A549 treated with Hydrocortisone at 1 μM for 4 hours (cell line): ENCODE data around the gene YES1. TPM values are rescaled to one million over a fixed set of nuclear protein-coding genes. Genes with fewer than 3 reads are reported as not detected.

Experiments
- total RNA-seq: library from RNA; stranded (reverse); fragments of 200-300 nt; extraction: Qiagen RNA extraction; gene quantifications from 5 replicates; pipeline ENCODE4 v1.2.3, GENCODE V29; 2022

The YES1 gene
- 16.6 to 32.6 TPM (median 21.2 TPM) in 5 replicates for total RNA-seq

GRCh38 chr18:811892-812375 is at the start of gene YES1:
Gene YES1, minus strand, starts transcription at chr18:812242. Its CDS starts 55,415 bp downstream, at chr18:756827.

GRCh38 chr18:712401-713134 is 99.5 kb downstream of the YES1 start, which contains the start of gene ENOSF1:
Gene ENOSF1, minus strand, starts transcription at chr18:712630. Its CDS starts 43 bp downstream, at chr18:712587.

Other genes starting within 250 kb of the YES1 start
- not detected in 5 replicates for gene CETN1, start 231.9 kb downstream of the YES1 start, total RNA-seq
- 0.40 TPM in 1 of 5 replicates, not detected in the others for gene CLUL1, start 215.3 kb downstream of the YES1 start, total RNA-seq
- 168 to 180 TPM (median 169 TPM) in 5 replicates for gene TYMS, start 154.6 kb downstream of the YES1 start, total RNA-seq
- 21.1 to 26.7 TPM (median 25.5 TPM) in 5 replicates for gene ENOSF1, start 99.6 kb downstream of the YES1 start, total RNA-seq
- gene ADCYAP1, start 92.6 kb upstream of the YES1 start, total RNA-seq: not detected in 5 replicates